ENCODE measurements around the gene KCNMB3.

The KCNMB3 gene

DNA sequence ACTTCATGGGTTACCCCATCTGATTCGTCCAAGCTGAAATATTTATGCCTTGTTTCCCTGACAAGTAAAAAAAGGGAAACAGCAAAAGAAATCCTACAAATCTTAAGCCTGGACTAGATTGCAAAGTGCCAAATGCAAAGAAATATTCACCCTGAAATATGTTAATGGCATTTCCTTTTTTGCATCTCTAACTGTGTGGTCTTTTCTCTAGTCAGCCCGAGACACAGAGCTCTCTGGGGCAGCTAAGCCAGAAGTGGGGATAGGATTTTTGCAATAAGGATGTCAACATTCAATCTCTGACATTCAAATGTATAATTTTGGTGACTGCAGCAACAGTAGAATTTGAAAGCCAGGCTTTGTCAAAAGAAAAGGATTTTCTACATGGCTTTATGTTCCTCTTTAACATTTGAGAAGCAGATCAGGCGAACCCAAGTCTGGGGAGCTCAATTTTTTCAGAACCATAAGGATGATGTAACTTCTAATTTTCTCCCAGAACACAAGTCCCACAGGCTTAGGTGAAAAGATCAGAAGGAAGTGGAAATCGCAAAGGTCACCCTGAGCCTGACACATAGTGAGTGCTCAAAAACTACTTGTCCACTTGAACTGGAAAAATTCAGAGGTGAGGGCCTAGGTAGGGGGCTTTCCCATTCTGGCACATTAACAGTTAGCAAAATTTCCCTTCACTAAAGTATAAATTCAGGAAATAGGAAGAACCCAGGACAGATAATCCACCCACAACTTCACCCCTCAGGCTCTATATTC is 28.2 kb upstream of the KCNMB3 start:
- TF ChIP-seq, protein P1, sequence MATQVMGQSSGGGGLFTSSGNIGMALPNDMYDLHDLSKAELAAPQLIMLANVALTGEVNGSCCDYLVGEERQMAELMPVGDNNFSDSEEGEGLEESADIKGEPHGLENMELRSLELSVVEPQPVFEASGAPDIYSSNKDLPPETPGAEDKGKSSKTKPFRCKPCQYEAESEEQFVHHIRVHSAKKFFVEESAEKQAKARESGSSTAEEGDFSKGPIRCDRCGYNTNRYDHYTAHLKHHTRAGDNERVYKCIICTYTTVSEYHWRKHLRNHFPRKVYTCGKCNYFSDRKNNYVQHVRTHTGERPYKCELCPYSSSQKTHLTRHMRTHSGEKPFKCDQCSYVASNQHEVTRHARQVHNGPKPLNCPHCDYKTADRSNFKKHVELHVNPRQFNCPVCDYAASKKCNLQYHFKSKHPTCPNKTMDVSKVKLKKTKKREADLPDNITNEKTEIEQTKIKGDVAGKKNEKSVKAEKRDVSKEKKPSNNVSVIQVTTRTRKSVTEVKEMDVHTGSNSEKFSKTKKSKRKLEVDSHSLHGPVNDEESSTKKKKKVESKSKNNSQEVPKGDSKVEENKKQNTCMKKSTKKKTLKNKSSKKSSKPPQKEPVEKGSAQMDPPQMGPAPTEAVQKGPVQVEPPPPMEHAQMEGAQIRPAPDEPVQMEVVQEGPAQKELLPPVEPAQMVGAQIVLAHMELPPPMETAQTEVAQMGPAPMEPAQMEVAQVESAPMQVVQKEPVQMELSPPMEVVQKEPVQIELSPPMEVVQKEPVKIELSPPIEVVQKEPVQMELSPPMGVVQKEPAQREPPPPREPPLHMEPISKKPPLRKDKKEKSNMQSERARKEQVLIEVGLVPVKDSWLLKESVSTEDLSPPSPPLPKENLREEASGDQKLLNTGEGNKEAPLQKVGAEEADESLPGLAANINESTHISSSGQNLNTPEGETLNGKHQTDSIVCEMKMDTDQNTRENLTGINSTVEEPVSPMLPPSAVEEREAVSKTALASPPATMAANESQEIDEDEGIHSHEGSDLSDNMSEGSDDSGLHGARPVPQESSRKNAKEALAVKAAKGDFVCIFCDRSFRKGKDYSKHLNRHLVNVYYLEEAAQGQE (IDR thresholded peaks at IDR 0.05; ENCODE audit: insufficient read depth in 1 of 2, low read depth in 2 of 2, low read length in 2 of 2), result no peak
- TF ChIP-seq TAF1 (IDR thresholded peaks at IDR 0.05; ENCODE audit: borderline replicate concordance, insufficient read depth, low read length) (no peak), FOXP2 (optimal IDR thresholded peaks at IDR 0.05; ENCODE audit: borderline replicate concordance, extremely low read depth, extremely low read length, insufficient read depth) (no peak), POLR2AphosphoS5 (IDR thresholded peaks at IDR 0.05; ENCODE audit: low read depth, low read length) (no peak), SIN3A (IDR thresholded peaks at IDR 0.05; ENCODE audit: borderline replicate concordance, insufficient read depth, low read length) (no peak)

DNA sequence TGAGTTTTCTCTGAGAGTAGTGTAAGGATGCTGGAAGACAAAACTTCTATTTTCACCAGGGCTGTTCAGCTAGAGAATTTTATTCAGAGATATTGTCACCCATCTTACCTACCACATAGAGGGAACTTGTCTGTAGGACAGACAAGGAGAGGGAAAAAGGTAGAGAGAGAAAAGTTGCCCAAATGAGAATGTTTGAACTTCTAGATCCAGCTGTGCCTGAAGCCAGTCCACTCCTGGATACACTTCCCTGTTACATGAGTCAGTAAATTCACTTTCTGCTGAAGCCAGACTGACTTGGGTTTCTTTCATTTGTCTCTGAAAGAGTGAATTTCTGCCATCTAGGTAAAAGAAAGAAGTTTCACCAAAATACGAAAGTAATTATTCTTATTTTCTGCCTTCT is 27.2 kb upstream of the KCNMB3 start:
- TF ChIP-seq SIN3A (IDR thresholded peaks at IDR 0.05; ENCODE audit: borderline replicate concordance, insufficient read depth, low read length) (no peak), FOXP2 (optimal IDR thresholded peaks at IDR 0.05; ENCODE audit: borderline replicate concordance, extremely low read depth, extremely low read length, insufficient read depth) (no peak), TAF1 (IDR thresholded peaks at IDR 0.05; ENCODE audit: borderline replicate concordance, insufficient read depth, low read length) (no peak), POLR2AphosphoS5 (IDR thresholded peaks at IDR 0.05; ENCODE audit: low read depth, low read length) (no peak)
- TF ChIP-seq, protein P1 (IDR thresholded peaks at IDR 0.05; ENCODE audit: insufficient read depth in 1 of 2, low read depth in 2 of 2, low read length in 2 of 2), result no peak

DNA sequence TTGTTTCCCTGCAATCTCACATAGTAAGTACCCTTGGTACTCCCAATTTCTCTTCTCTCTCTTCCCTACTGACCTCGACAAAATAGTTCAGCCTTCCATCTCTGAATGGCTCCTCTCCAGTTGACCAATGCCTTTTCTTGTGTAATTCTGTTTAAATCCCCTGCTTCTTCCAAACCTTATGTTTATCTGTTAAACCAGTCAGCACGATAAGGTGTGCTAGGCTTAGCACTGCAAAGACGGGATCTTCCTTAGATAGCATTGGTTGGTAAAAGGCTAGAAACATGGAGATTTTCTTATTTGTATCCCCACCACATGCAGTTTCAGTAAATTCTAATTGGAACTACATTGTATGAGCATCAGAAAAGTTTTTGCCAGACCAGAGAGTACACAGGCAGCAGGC is 25.8 kb upstream of the KCNMB3 start:
- TF ChIP-seq FOXP2 (optimal IDR thresholded peaks at IDR 0.05; ENCODE audit: borderline replicate concordance, extremely low read depth, extremely low read length, insufficient read depth), result no peak
- no peak for TF ChIP-seq SIN3A (IDR thresholded peaks at IDR 0.05; ENCODE audit: borderline replicate concordance, insufficient read depth, low read length)
- TF ChIP-seq TAF1 (IDR thresholded peaks at IDR 0.05; ENCODE audit: borderline replicate concordance, insufficient read depth, low read length), result no peak
- no peak for TF ChIP-seq POLR2AphosphoS5 (IDR thresholded peaks at IDR 0.05; ENCODE audit: low read depth, low read length)
- TF ChIP-seq, protein P1 (IDR thresholded peaks at IDR 0.05; ENCODE audit: insufficient read depth in 1 of 2, low read depth in 2 of 2, low read length in 2 of 2), result no peak

DNA sequence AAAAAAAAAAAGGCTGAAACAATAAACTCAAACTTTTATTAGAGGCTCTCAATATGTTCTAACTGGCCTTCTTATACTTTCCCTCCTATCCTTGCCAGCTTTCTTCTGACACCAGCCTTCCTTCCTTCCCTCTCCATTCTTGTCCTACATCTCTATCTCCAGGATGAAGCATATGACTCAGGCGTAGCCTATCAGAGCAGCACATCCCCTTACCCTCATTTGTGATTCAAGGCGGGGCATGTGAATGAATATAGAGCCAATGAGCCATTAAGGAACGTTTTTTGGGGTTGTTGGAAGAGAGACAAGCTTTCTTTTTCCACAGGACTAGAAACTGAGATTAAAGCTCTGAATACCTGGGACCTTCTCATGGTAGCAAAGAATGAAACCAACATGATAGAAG is 25.1 kb upstream of the KCNMB3 start:
- TF ChIP-seq TAF1 (IDR thresholded peaks at IDR 0.05; ENCODE audit: borderline replicate concordance, insufficient read depth, low read length) (no peak), SIN3A (IDR thresholded peaks at IDR 0.05; ENCODE audit: borderline replicate concordance, insufficient read depth, low read length) (no peak), FOXP2 (optimal IDR thresholded peaks at IDR 0.05; ENCODE audit: borderline replicate concordance, extremely low read depth, extremely low read length, insufficient read depth) (no peak), POLR2AphosphoS5 (IDR thresholded peaks at IDR 0.05; ENCODE audit: low read depth, low read length) (no peak)
- TF ChIP-seq, protein P1 (IDR thresholded peaks at IDR 0.05; ENCODE audit: insufficient read depth in 1 of 2, low read depth in 2 of 2, low read length in 2 of 2), result no peak

Data from PFSK-1 (cell line).